Transverse colon (tissue), 4 donors: Measurements from ENCODE around the gene RGP1.

Experiments used
- CTCF ChIP-seq, 5 experiments: fragments of 200-600 bp in 3 of 5; fragments of 450-650 bp in 2 of 5; sonication (generic) in 3 of 5; IDR thresholded peaks; 1 replicate in 2 of 5; 2 replicates in 3 of 5; pipeline ENCODE4 v1.5.1; 2016 to 2017; ENCODE audit warnings: antibody characterized with exemption in 5 of 5, inconsistent platforms in 3 of 5, mild to moderate bottlenecking in 2 of 5, moderate library complexity in 1 of 5
- POLR2A ChIP-seq: fragments of 450-650 bp; IDR thresholded peaks from one replicate; pipeline ENCODE4 v1.6.1; 2016; ENCODE audit warnings: antibody characterized with exemption, mild to moderate bottlenecking, moderate library complexity
- POLR2AphosphoS5 ChIP-seq, 3 donors: sonication (generic); formaldehyde crosslinking; IDR thresholded peaks; one replicate each; pipeline ENCODE4 v1.6.1; 2016; ENCODE audit warnings: antibody characterized with exemption in 3 of 3

- TF ChIP-seq CTCF (IDR thresholded peaks at IDR 0.05) = no peak
- TF ChIP-seq POLR2A = no peak
- TF ChIP-seq POLR2AphosphoS5 (IDR thresholded peaks at IDR 0.05) = no peak
Measured at GRCh38 chr9:35797311-35798109, 48.4 kb downstream of the RGP1 start.
